Mesendoderm (in vitro differentiated cells): ENCODE data around the gene SLC30A9.

Source experiments
- DNase-seq: peaks from one replicate; pipeline ENCODE4 v3.0.0; 2013
- H2AK5ac ChIP-seq: 2 replicates; pipeline ENCODE4 v1.6.1; 2013; ENCODE audit warnings: low read length, inconsistent platforms
- H2BK120ac ChIP-seq: 2 replicates; pipeline ENCODE4 v1.6.1; 2013; ENCODE audit warnings: low read depth, mild to moderate bottlenecking, low read length, moderate library complexity, mixed read lengths
- H2BK15ac ChIP-seq: replicated peaks from 2 replicates; pipeline ENCODE4 v1.6.1; 2013; ENCODE audit warnings: low read depth, mild to moderate bottlenecking, moderate library complexity
- H2BK5ac ChIP-seq: 2 replicates; pipeline ENCODE4 v1.6.1; 2013; ENCODE audit warnings: low read length, inconsistent platforms
- H3K18ac ChIP-seq: 2 replicates; pipeline ENCODE4 v1.6.1; 2013; ENCODE audit warnings: mild to moderate bottlenecking, low read length, mixed read lengths
- H3K23ac ChIP-seq: one replicate; pipeline ENCODE4 v1.6.1; 2013; ENCODE audit warnings: low read length
- H3K27ac ChIP-seq: 2 replicates; pipeline ENCODE4 v1.5.1; 2013; ENCODE audit warnings: low read depth, mild to moderate bottlenecking, inconsistent platforms, low read length, moderate library complexity
- H3K27me3 ChIP-seq: 2 replicates; pipeline ENCODE4 v1.6.1; 2013; ENCODE audit warnings: low read length, control low read depth, mild to moderate bottlenecking, inconsistent platforms; ENCODE audit not compliant: insufficient read depth, poor library complexity
- H3K36me3 ChIP-seq: 2 replicates; pipeline ENCODE4 v1.6.1; 2013; ENCODE audit warnings: low read length, inconsistent platforms; ENCODE audit not compliant: control insufficient read depth, insufficient read depth
- H3K4ac ChIP-seq: one replicate; pipeline ENCODE4 v1.6.1; 2013; ENCODE audit warnings: low read depth, mild to moderate bottlenecking, low read length, moderate library complexity
- H3K4me1 ChIP-seq: 2 replicates; pipeline ENCODE4 v1.6.1; 2013; ENCODE audit warnings: low read depth, low read length, inconsistent platforms; ENCODE audit not compliant: control insufficient read depth
- H3K4me2 ChIP-seq: 2 replicates; pipeline ENCODE4 v1.6.1; 2013; ENCODE audit warnings: low read length
- H3K4me3 ChIP-seq: 2 replicates; pipeline ENCODE4 v1.5.1; 2013; ENCODE audit warnings: mild to moderate bottlenecking, low read length
- H3K56ac ChIP-seq: one replicate; pipeline ENCODE4 v1.6.1; 2013; ENCODE audit warnings: low read length
- H3K79me1 ChIP-seq: 2 replicates; pipeline ENCODE4 v1.6.1; 2013; ENCODE audit warnings: low read length, inconsistent platforms
- H3K79me2 ChIP-seq: 2 replicates; pipeline ENCODE4 v1.6.1; 2013; ENCODE audit warnings: mild to moderate bottlenecking, low read length; ENCODE audit not compliant: control insufficient read depth, insufficient read depth
- H3K9ac ChIP-seq: 2 replicates; pipeline ENCODE4 v1.6.1; 2013; ENCODE audit warnings: low read length, inconsistent platforms
- H4K5ac ChIP-seq: one replicate; pipeline ENCODE4 v1.6.1; 2013; ENCODE audit warnings: low read length
- H4K8ac ChIP-seq: one replicate; pipeline ENCODE4 v1.6.1; 2013; ENCODE audit warnings: low read depth, mild to moderate bottlenecking, control low read depth, low read length, moderate library complexity
- WGBS: extraction: QIAGEN DNeasy Blood & Tissue Kit; methylation state at CpG from one replicate; pipeline ENCODE4 v1.1.7; 2013; ENCODE audit warnings: low lambda C conversion rate, missing lambda C conversion rate; ENCODE audit not compliant: insufficient coverage; ENCODE audit errors: extremely low coverage; 5-methylcytosine and 5-hydroxymethylcytosine counted together

The SLC30A9 gene

GRCh38 chr4:42015438-42015837 is 25.1 kb downstream of the SLC30A9 start:
- Histone ChIP-seq H3K36me3 (no peaks in the 10 kb centered on the region), H3K79me2 (no peaks in the 10 kb centered on the region), H2BK5ac (no peak overlapping the region), H3K23ac (no peak overlapping the region), H4K8ac (no peak overlapping the region), H3K56ac (no peak overlapping the region), H2AK5ac (no peak overlapping the region), H3K4me3 (no peak overlapping the region), H3K27me3 (no peaks in the 10 kb centered on the region), H3K79me1 (peaks cover 2% of the 10 kb centered on the region), H2BK120ac (no peak overlapping the region), H4K5ac (no peak overlapping the region), H3K4me1 (peaks cover 3% of the 10 kb centered on the region), H3K4ac (no peak overlapping the region), H3K18ac (no peak overlapping the region), H3K27ac (no peak overlapping the region), H3K4me2 (no peak overlapping the region), H3K9ac (no peak overlapping the region), H2BK15ac (no peak overlapping the region)
- WGBS: no CpG with 5 or more reads among the region's 2 CpGs
- no peak for DNase-seq

- Histone ChIP-seq H3K4ac (no peak overlapping the region), H3K4me2 (no peak overlapping the region), H2BK15ac (no peak overlapping the region), H4K5ac (no peak overlapping the region), H3K27ac (no peak overlapping the region), H4K8ac (no peak overlapping the region), H3K18ac (no peak overlapping the region), H3K36me3 (no peaks in the 10 kb centered on the region), H2BK5ac (no peak overlapping the region), H3K27me3 (no peaks in the 10 kb centered on the region), H2BK120ac (no peak overlapping the region), H3K56ac (no peak overlapping the region), H3K79me1 (no peaks in the 10 kb centered on the region), H3K9ac (no peak overlapping the region), H3K4me1 (no peaks in the 10 kb centered on the region), H2AK5ac (no peak overlapping the region), H3K4me3 (no peak overlapping the region), H3K23ac (no peak overlapping the region), H3K79me2 (no peaks in the 10 kb centered on the region)
- DNase-seq: no peak
- WGBS: no CpG with 5 or more reads among the region's 2 CpGs
These were observed 28.1 kb downstream of the SLC30A9 start for GRCh38 chr4:42018451-42018850.

GRCh38 chr4:42048394-42048793 is 58.1 kb downstream of the SLC30A9 start:
- Histone ChIP-seq H3K4ac (no peak overlapping the region), H2BK5ac (no peak overlapping the region), H3K36me3 (no peaks in the 10 kb centered on the region), H4K8ac (no peak overlapping the region), H2AK5ac (no peak overlapping the region), H3K18ac (no peak overlapping the region), H3K4me1 (no peaks in the 10 kb centered on the region), H3K4me2 (no peak overlapping the region), H3K79me2 (no peaks in the 10 kb centered on the region), H3K27me3 (no peaks in the 10 kb centered on the region), H2BK120ac (no peak overlapping the region), H3K79me1 (no peaks in the 10 kb centered on the region), H4K5ac (no peak overlapping the region), H3K9ac (no peak overlapping the region), H3K4me3 (no peak overlapping the region), H3K27ac (no peak overlapping the region), H3K56ac (no peak overlapping the region), H3K23ac (no peak overlapping the region), H2BK15ac (no peak overlapping the region)
- no peak for DNase-seq
- no CpG with 5 or more reads among the region's 1 CpG for WGBS

GRCh38 chr4:42050516-42051249 is 60.4 kb downstream of the SLC30A9 start:
- no peak overlapping the region for H2BK15ac ChIP-seq
- no peak overlapping the region for H2AK5ac ChIP-seq
- no peaks in the 10 kb centered on the region for H3K79me1 ChIP-seq
- no peak overlapping the region for H3K18ac ChIP-seq
- H3K27me3 ChIP-seq: no peaks in the 10 kb centered on the region
- no peaks in the 10 kb centered on the region for H3K4me1 ChIP-seq
- DNase-seq: no peak
- no peak overlapping the region for H3K4me3 ChIP-seq
- H3K27ac ChIP-seq: no peak overlapping the region
- H3K36me3 ChIP-seq: no peaks in the 10 kb centered on the region
- H3K79me2 ChIP-seq: no peaks in the 10 kb centered on the region
- no peak overlapping the region for H3K4me2 ChIP-seq
- no peak overlapping the region for H3K9ac ChIP-seq
- H2BK120ac ChIP-seq: no peak overlapping the region
- H3K23ac ChIP-seq: no peak overlapping the region
- no peak overlapping the region for H4K8ac ChIP-seq
- no peak overlapping the region for H3K56ac ChIP-seq
- no peak overlapping the region for H4K5ac ChIP-seq
- no peak overlapping the region for H3K4ac ChIP-seq
- WGBS: no CpG with 5 or more reads among the region's 3 CpGs
- no peak overlapping the region for H2BK5ac ChIP-seq

- no peak overlapping the region for H3K27ac ChIP-seq
- DNase-seq: no peak
- H3K27me3 ChIP-seq: no peaks in the 10 kb centered on the region
- no peak overlapping the region for H3K18ac ChIP-seq
- no peak overlapping the region for H3K4me2 ChIP-seq
- H4K8ac ChIP-seq: no peak overlapping the region
- no CpG with 5 or more reads among the region's 2 CpGs for WGBS
- H3K4me1 ChIP-seq: no peaks in the 10 kb centered on the region
- H3K56ac ChIP-seq: no peak overlapping the region
- no peak overlapping the region for H4K5ac ChIP-seq
- no peak overlapping the region for H2BK5ac ChIP-seq
- no peaks in the 10 kb centered on the region for H3K79me1 ChIP-seq
- H3K23ac ChIP-seq: no peak overlapping the region
- no peak overlapping the region for H3K9ac ChIP-seq
- no peaks in the 10 kb centered on the region for H3K79me2 ChIP-seq
- no peak overlapping the region for H3K4ac ChIP-seq
- H2BK120ac ChIP-seq: no peak overlapping the region
- H2AK5ac ChIP-seq: no peak overlapping the region
- H3K36me3 ChIP-seq: peaks cover 2% of the 10 kb centered on the region
- no peak overlapping the region for H2BK15ac ChIP-seq
- no peak overlapping the region for H3K4me3 ChIP-seq
These were observed 76.1 kb downstream of the SLC30A9 start for GRCh38 chr4:42066402-42066801.

GRCh38 chr4:42067264-42067663 is 76.9 kb downstream of the SLC30A9 start:
- H3K36me3 ChIP-seq: peaks cover 2% of the 10 kb centered on the region
- no peak overlapping the region for H3K4ac ChIP-seq
- no peaks in the 10 kb centered on the region for H3K79me2 ChIP-seq
- no CpG with 5 or more reads among the region's 2 CpGs for WGBS
- H4K8ac ChIP-seq: no peak overlapping the region
- H3K56ac ChIP-seq: no peak overlapping the region
- H3K4me3 ChIP-seq: no peak overlapping the region
- no peak overlapping the region for H3K9ac ChIP-seq
- H3K27me3 ChIP-seq: no peaks in the 10 kb centered on the region
- no peak overlapping the region for H3K18ac ChIP-seq
- no peak overlapping the region for H4K5ac ChIP-seq
- no peak overlapping the region for H2BK15ac ChIP-seq
- no peaks in the 10 kb centered on the region for H3K4me1 ChIP-seq
- DNase-seq: no peak
- no peak overlapping the region for H2AK5ac ChIP-seq
- H3K23ac ChIP-seq: no peak overlapping the region
- H3K4me2 ChIP-seq: no peak overlapping the region
- no peak overlapping the region for H2BK120ac ChIP-seq
- no peak overlapping the region for H3K27ac ChIP-seq
- H2BK5ac ChIP-seq: no peak overlapping the region
- H3K79me1 ChIP-seq: no peaks in the 10 kb centered on the region
